HepG2 (cell line): Measurements from ENCODE around the gene ANKRD60. TPM values are rescaled to one million over a fixed set of nuclear protein-coding genes. Genes with fewer than 3 reads are reported as not detected.

ENCODE experiments used
- ATAC-seq: fragments of 200-7000 bp; cut with Tn5 transposase; 3 replicates; pipeline ENCODE4 v1.9.1; 2020; ENCODE audit warnings: mild to moderate bottlenecking, moderate library complexity
- BruUV-seq: library from RNA; stranded (reverse); fragments of 400-500 nt; replicated peaks from 2 replicates; lab custom pipeline; 2021; lab: Mats Ljungman, UMichigan
- CTCF ChIA-PET: fragments of 300-600 bp; formaldehyde crosslinking; extraction: SDS; loops from one replicate; lab custom pipeline; 2021; ENCODE audit warnings: low total read pairs, inconsistent platforms, low intra/inter-chr PET ratio; lab: Yijun Ruan, JAX
- POLR2A ChIA-PET: fragments of 350-600 bp; sonication (Branson Sonifier 250); formaldehyde crosslinking; loops from one replicate; lab custom pipeline; 2020; ENCODE audit warnings: antibody characterized with exemption, inconsistent platforms; lab: Yijun Ruan, JAX
- DNase-seq: peaks from one replicate; pipeline ENCODE4 v3.0.0-alpha.2; 2015; ENCODE audit warnings: low spot score
- FAIRE-seq: peaks from 3 replicates; lab custom pipeline; 2011; peaks lifted over from hg19 to GRCh38; lab: Jason Lieb, UNC
- H2AFZ ChIP-seq: one replicate; pipeline ENCODE4 v1.6.1; 2011; ENCODE audit warnings: low read length, inconsistent platforms
- H3K27ac ChIP-seq: fragments of 300-600 bp; 3 replicates; pipeline ENCODE4 v1.8.0; 2011; ENCODE audit warnings: mixed run types, mild to moderate bottlenecking, mixed read lengths, low read length, inconsistent platforms; ENCODE audit not compliant: insufficient read depth; ENCODE audit errors: extremely low read length
- H3K27me3 ChIP-seq, 2 experiments: fragments of 200-600 bp in 1 of 2; 2 replicates in 1 of 2; 3 replicates in 1 of 2; pipeline versions ENCODE4 v1.6.0 to v1.8.0; 2011; ENCODE audit warnings: low read length in 2 of 2, mild to moderate bottlenecking in 2 of 2, moderate library complexity in 2 of 2, inconsistent platforms in 1 of 2; ENCODE audit not compliant: insufficient read depth in 2 of 2, control insufficient read depth in 1 of 2
- H3K36me3 ChIP-seq, 2 experiments: fragments of 200-600 bp in 1 of 2; replicated peaks in 1 of 2; 2 replicates in 1 of 2; 3 replicates in 1 of 2; pipeline versions ENCODE4 v1.5.1 to v1.8.0; 2011; ENCODE audit warnings: low read length in 2 of 2, inconsistent platforms in 1 of 2; ENCODE audit not compliant: insufficient read depth in 2 of 2, control insufficient read depth in 1 of 2
- H3K4me1 ChIP-seq: 2 replicates; pipeline ENCODE4 v1.5.1; 2012; ENCODE audit warnings: low read length, inconsistent platforms; ENCODE audit not compliant: insufficient read depth
- H3K4me2 ChIP-seq: 2 replicates; pipeline ENCODE4 v1.6.0; 2011; ENCODE audit warnings: low read depth, low read length, inconsistent platforms
- H3K4me3 ChIP-seq, 3 experiments: fragments of 200-600 bp in 1 of 3; sonication (generic), shearing (Covaris generic) in 1 of 3; replicated peaks in 1 of 3; 2 replicates each; pipeline ENCODE4 v1.5.1; 2011 to 2016; ENCODE audit warnings: low read length in 3 of 3, inconsistent platforms in 2 of 3, low read depth in 2 of 3, mild to moderate bottlenecking in 2 of 3, control low read depth in 1 of 3, mixed read lengths in 1 of 3; ENCODE audit not compliant: insufficient read depth in 1 of 3
- H3K79me2 ChIP-seq: one replicate; pipeline ENCODE4 v1.6.1; 2011; ENCODE audit warnings: low read length, inconsistent platforms; ENCODE audit not compliant: insufficient read depth
- H3K9ac ChIP-seq: 2 replicates; pipeline ENCODE4 v1.6.0; 2011; ENCODE audit warnings: mild to moderate bottlenecking, low read depth, low read length, inconsistent platforms; ENCODE audit not compliant: insufficient read depth
- H3K9me3 ChIP-seq: 2 replicates; pipeline ENCODE4 v1.5.1; 2012; ENCODE audit warnings: mild to moderate bottlenecking, low read length
- H4K20me1 ChIP-seq: 2 replicates; pipeline ENCODE4 v1.6.0; 2011; ENCODE audit warnings: inconsistent platforms, mild to moderate bottlenecking, low read length, moderate library complexity; ENCODE audit not compliant: insufficient read depth
- CBX5 ChIP-seq: sonication (generic); formaldehyde crosslinking; IDR thresholded peaks from 2 replicates; pipeline ENCODE4 v1.4.0; 2020; ENCODE audit warnings: missing genetic modification reagents, borderline replicate concordance
- HNRNPLL ChIP-seq: fragments of 200-400 bp; formaldehyde crosslinking; IDR thresholded peaks from 2 replicates; pipeline ENCODE4 v1.6.1; 2017; ENCODE audit warnings: mild to moderate bottlenecking, low read depth, low read length; ENCODE audit not compliant: poor library complexity, severe bottlenecking
- MED13 ChIP-seq: sonication (generic); formaldehyde crosslinking; IDR thresholded peaks from 2 replicates; pipeline ENCODE4 v1.5.0; 2020; ENCODE audit warnings: missing genetic modification reagents
- NBN ChIP-seq: fragments of 450-650 bp; conservative IDR thresholded peaks from 2 replicates; pipeline ENCODE4 v1.6.1; 2017
- PHB2 ChIP-seq: fragments of 450-650 bp; IDR thresholded peaks from 2 replicates; pipeline ENCODE4 v1.6.1; 2018; ENCODE audit not compliant: partially characterized antibody
- SMAD3 ChIP-seq: sonication (generic); formaldehyde crosslinking; IDR thresholded peaks from 2 replicates; pipeline ENCODE4 v1.4.0; 2020; ENCODE audit warnings: missing genetic modification reagents
- SMARCE1 ChIP-seq: fragments of 450-650 bp; IDR thresholded peaks from 2 replicates; pipeline ENCODE4 v1.6.1; 2017; ENCODE audit warnings: borderline replicate concordance
- TEAD3 ChIP-seq: optimal IDR thresholded peaks from 2 replicates; pipeline ENCODE3; 2016; ENCODE audit warnings: borderline replicate concordance
- XRCC5 ChIP-seq: fragments of 200-400 bp; formaldehyde crosslinking; optimal IDR thresholded peaks from 2 replicates; pipeline ENCODE3; 2017; ENCODE audit warnings: mild to moderate bottlenecking, low read length
- WGBS: methylation state at CpG from one replicate; pipeline ENCODE4 v1.1.6; 2017; ENCODE audit warnings: low lambda C conversion rate; 5-methylcytosine and 5-hydroxymethylcytosine counted together
- in situ Hi-C: cut with HindIII; loops from 2 replicates; pipeline ENCODE4 v1.10.0; 2017; ENCODE audit warnings: low pct_unique_long_range_greater_than_20kb; ENCODE audit not compliant: extremely low pct_ligation_motif_present
- intact Hi-C: fragments of 100-400 bp; cut with micrococcal nuclease; formaldehyde crosslinking; loops from one replicate; pipeline ENCODE4 v1.10.0; 2022; ENCODE audit not compliant: unreplicated experiment
- polyA plus RNA-seq, 8 experiments: library from polyadenylated mRNA; depleted of rRNA in 3 of 8; stranded (reverse) in 7 of 8; unstranded in 1 of 8; fragments of >200 nt; fragmentation: Illumina TruSeq in 4 of 8; extraction: Trizol in 4 of 8; gene quantifications; 2 replicates each; pipeline versions ENCODE4 v1.2.1 to v1.2.3, GENCODE V29; 2011 to 2016; ENCODE audit warnings: low read depth in 4 of 8, missing spikeins in 1 of 8, mixed read lengths in 1 of 8; ENCODE audit not compliant: insufficient read depth in 1 of 8
- total RNA-seq, 5 experiments: library from RNA; depleted of rRNA; stranded (reverse); fragments of >200 nt; fragmentation: Illumina TruSeq; extraction: Trizol; gene quantifications; 2 replicates each; pipeline ENCODE4 v1.2.3, GENCODE V29; 2016; ENCODE audit warnings: low read depth in 1 of 5
- TF ChIP-seq, protein P1 (sequence below): IDR thresholded peaks from 2 replicates; pipeline ENCODE4 v1.6.1; 2016; ENCODE audit warnings: low read depth, control low read depth
- TF ChIP-seq, protein P2 (sequence below): IDR thresholded peaks from 2 replicates; pipeline ENCODE4 v1.6.1; 2016; ENCODE audit warnings: low read depth, borderline replicate concordance
- TF ChIP-seq, protein P3 (sequence below): sonication (generic); formaldehyde crosslinking; IDR thresholded peaks from 2 replicates; pipeline ENCODE4 v1.4.0; 2020; ENCODE audit warnings: missing genetic modification reagents; ENCODE audit errors: not compliant biosample characterization
- TF ChIP-seq, protein P4 (sequence below): sonication (generic); formaldehyde crosslinking; IDR thresholded peaks from 2 replicates; pipeline ENCODE4 v1.5.0; 2020; ENCODE audit warnings: mild to moderate bottlenecking, missing genetic modification reagents, borderline replicate concordance

ANKRD60 gene
- total and polyA plus RNA-seq, 2 of the 13 experiments (the other 11 are each of a cell fraction or from before 2014, with no cell fraction given), result not detected

DNA sequence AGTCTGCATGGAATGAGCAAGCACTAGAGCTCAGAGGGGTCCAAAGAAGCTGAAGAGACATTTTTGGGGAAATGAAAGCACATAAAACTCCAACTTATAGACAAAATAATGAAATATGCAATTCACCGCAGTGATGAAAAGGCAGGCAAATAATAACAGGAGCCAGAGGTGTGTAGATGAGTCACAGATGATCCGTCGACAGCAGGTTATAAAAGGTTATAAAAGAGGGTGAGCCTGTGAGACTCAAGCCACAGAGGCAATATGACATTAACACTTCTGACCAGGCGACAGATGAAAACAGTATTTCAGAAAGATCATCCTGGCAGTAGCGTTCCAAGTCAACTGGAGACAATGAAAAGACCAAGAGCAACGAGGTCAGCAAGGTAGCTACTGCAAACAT, 35.8 kb upstream of the ANKRD60 start:
- no peak overlapping the region for H2AFZ ChIP-seq
- in situ Hi-C loops, result no loop called here
- ChIA-PET CTCF (no interaction called here), POLR2A (no interaction called here)
- no peak overlapping the region for H3K27ac ChIP-seq
- BruUV-seq, result no TSS peak
- ATAC-seq, result no peak
- peaks cover 8% of the 10 kb centered on the region for H3K4me1 ChIP-seq
- TF ChIP-seq, protein P1, sequence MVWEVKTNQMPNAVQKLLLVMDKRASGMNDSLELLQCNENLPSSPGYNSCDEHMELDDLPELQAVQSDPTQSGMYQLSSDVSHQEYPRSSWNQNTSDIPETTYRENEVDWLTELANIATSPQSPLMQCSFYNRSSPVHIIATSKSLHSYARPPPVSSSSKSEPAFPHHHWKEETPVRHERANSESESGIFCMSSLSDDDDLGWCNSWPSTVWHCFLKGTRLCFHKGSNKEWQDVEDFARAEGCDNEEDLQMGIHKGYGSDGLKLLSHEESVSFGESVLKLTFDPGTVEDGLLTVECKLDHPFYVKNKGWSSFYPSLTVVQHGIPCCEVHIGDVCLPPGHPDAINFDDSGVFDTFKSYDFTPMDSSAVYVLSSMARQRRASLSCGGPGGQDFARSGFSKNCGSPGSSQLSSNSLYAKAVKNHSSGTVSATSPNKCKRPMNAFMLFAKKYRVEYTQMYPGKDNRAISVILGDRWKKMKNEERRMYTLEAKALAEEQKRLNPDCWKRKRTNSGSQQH, result no peak
- TF ChIP-seq NBN (no peak), MED13 (CRISPR knock-in tag) (no peak), TEAD3 (CRISPR knock-in tag) (no peak), HNRNPLL (no peak), SMAD3 (CRISPR knock-in tag) (no peak), XRCC5 (no peak), SMARCE1 (no peak)
- TF ChIP-seq, protein P2, sequence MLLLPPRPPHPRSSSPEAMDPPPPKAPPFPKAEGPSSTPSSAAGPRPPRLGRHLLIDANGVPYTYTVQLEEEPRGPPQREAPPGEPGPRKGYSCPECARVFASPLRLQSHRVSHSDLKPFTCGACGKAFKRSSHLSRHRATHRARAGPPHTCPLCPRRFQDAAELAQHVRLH (CRISPR knock-in tag), result no peak
- intact Hi-C loops, result no loop called here
- no peak overlapping the region for H3K4me3 ChIP-seq
- 64% methylated on average over 6 of the region's 6 CpGs for WGBS
- H3K9me3 ChIP-seq, result no peaks in the 10 kb centered on the region
- H3K27me3 ChIP-seq, result no peaks in the 10 kb centered on the region
- no peak for DNase-seq
- H4K20me1 ChIP-seq, result no peaks in the 10 kb centered on the region
- no peaks in the 10 kb centered on the region for H3K36me3 ChIP-seq
- no peak for FAIRE-seq
- no peaks in the 10 kb centered on the region for H3K79me2 ChIP-seq
- no peak overlapping the region for H3K9ac ChIP-seq
- H3K4me2 ChIP-seq, result no peak overlapping the region

DNA sequence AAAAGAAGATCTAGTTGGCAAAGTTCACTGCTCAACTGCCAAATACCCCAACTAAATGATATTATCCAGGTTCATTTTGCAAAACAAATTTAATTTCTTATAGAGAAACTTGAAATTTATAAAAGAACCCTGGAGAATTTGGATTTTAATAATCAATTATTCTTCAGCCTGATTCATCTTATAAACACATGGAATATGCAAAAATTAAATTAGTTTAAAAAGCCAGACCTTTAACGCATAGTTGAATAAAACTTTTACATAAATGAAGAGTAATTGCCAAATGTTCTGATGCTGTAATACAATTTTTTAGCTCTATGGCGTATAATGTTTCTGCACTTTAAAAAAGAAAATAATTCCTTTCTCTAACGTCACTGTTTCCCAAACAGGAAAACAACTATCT, 33.2 kb upstream of the ANKRD60 start:
- no peak for DNase-seq
- Histone ChIP-seq H3K4me1 (no peaks in the 10 kb centered on the region), H3K27ac (no peak overlapping the region), H3K4me3 (no peak overlapping the region), H3K4me2 (no peak overlapping the region), H3K27me3 (no peaks in the 10 kb centered on the region), H3K9ac (no peak overlapping the region), H4K20me1 (no peaks in the 10 kb centered on the region), H2AFZ (no peak overlapping the region), H3K36me3 (no peaks in the 10 kb centered on the region), H3K9me3 (no peaks in the 10 kb centered on the region), H3K79me2 (no peaks in the 10 kb centered on the region)
- BruUV-seq, result no TSS peak
- intact Hi-C loops (no loop called here), in situ Hi-C loops (no loop called here)
- 70% methylated on average over 3 of the region's 3 CpGs for WGBS
- no peak for FAIRE-seq
- TF ChIP-seq CBX5, result no peak
- TF ChIP-seq, protein P3, sequence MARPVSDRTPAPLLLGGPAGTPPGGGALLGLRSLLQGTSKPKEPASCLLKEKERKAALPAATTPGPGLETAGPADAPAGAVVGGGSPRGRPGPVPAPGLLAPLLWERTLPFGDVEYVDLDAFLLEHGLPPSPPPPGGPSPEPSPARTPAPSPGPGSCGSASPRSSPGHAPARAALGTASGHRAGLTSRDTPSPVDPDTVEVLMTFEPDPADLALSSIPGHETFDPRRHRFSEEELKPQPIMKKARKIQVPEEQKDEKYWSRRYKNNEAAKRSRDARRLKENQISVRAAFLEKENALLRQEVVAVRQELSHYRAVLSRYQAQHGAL (CRISPR knock-in tag), result no peak
- TF ChIP-seq, protein P4, sequence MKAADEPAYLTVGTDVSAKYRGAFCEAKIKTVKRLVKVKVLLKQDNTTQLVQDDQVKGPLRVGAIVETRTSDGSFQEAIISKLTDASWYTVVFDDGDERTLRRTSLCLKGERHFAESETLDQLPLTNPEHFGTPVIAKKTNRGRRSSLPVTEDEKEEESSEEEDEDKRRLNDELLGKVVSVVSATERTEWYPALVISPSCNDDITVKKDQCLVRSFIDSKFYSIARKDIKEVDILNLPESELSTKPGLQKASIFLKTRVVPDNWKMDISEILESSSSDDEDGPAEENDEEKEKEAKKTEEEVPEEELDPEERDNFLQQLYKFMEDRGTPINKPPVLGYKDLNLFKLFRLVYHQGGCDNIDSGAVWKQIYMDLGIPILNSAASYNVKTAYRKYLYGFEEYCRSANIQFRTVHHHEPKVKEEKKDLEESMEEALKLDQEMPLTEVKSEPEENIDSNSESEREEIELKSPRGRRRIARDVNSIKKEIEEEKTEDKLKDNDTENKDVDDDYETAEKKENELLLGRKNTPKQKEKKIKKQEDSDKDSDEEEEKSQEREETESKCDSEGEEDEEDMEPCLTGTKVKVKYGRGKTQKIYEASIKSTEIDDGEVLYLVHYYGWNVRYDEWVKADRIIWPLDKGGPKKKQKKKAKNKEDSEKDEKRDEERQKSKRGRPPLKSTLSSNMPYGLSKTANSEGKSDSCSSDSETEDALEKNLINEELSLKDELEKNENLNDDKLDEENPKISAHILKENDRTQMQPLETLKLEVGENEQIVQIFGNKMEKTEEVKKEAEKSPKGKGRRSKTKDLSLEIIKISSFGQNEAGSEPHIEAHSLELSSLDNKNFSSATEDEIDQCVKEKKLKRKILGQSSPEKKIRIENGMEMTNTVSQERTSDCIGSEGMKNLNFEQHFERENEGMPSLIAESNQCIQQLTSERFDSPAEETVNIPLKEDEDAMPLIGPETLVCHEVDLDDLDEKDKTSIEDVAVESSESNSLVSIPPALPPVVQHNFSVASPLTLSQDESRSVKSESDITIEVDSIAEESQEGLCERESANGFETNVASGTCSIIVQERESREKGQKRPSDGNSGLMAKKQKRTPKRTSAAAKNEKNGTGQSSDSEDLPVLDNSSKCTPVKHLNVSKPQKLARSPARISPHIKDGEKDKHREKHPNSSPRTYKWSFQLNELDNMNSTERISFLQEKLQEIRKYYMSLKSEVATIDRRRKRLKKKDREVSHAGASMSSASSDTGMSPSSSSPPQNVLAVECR (CRISPR knock-in tag), result no peak
- TF ChIP-seq PHB2, result no peak
- ChIA-PET CTCF (no interaction called here), POLR2A (no interaction called here)
- no peak for ATAC-seq
